ENCODE results near the gene ZDHHC8.

DNA sequence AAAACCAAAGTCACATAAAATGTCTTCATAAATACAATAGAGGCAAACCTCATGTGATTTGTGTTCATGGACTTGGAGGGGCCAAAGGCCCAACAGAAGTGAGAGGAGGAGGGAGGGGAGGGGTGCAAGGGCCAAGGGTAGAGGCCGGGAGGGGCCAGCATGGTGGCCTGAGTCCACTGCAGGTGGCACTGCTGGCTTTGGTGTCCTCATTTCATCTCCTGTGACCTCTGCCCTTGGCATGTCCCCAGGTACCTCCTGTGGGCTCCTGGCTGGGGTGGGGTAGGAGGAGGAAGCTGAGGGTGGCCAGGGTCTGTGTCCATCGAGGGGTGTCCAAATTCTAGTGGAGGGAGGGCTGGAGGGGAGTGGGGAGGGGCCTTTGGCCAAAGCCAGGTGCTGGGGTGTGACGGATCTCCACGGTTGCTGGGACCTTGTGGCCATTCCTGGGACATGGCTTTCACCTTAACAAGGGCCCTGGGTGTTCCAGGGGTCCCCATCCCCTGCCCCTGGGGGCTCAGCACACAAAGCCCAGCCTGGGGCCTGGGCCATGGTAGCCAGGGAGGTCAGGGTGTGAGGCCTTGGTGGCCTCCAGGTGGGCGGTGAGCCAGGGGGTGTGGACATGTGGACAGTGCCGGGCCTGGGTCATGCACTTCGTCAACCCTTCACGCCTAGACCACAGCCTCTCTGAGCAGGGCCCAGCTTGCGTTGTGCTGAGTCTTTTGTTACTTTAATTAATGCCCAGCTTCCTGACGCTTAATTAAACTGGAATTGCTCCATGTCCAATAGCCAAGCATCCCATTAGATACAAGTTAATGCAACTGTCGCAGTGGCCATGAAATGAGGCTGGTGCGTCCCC, 39.9 kb downstream of the ZDHHC8 start:
- TF ChIP-seq, protein P1, sequence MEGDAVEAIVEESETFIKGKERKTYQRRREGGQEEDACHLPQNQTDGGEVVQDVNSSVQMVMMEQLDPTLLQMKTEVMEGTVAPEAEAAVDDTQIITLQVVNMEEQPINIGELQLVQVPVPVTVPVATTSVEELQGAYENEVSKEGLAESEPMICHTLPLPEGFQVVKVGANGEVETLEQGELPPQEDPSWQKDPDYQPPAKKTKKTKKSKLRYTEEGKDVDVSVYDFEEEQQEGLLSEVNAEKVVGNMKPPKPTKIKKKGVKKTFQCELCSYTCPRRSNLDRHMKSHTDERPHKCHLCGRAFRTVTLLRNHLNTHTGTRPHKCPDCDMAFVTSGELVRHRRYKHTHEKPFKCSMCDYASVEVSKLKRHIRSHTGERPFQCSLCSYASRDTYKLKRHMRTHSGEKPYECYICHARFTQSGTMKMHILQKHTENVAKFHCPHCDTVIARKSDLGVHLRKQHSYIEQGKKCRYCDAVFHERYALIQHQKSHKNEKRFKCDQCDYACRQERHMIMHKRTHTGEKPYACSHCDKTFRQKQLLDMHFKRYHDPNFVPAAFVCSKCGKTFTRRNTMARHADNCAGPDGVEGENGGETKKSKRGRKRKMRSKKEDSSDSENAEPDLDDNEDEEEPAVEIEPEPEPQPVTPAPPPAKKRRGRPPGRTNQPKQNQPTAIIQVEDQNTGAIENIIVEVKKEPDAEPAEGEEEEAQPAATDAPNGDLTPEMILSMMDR (IDR thresholded peaks at IDR 0.05; ENCODE audit: borderline replicate concordance, extremely low read depth, low read length, poor library complexity, severe bottlenecking), result no peak
- TF ChIP-seq EZH2 (IDR thresholded peaks at IDR 0.05; ENCODE audit: borderline replicate concordance, low read depth, low read length, severe bottlenecking), result no peak
